ENCODE measurements around the gene DNMT3A.

Gene DNMT3A

GRCh38 chr2:25245141-25245540 is 96.6 kb downstream of the DNMT3A start:
- no peak for DNase-seq (ENCODE audit: low read depth in 1 of 2, low spot score in 1 of 2)

- DNase-seq (ENCODE audit: low read depth in 1 of 2, low spot score in 1 of 2): no peak
Observed at GRCh38 chr2:25243995-25244394, 97.7 kb downstream of the DNMT3A start.

GRCh38 chr2:25241452-25241851 is 100.3 kb downstream of the DNMT3A start:
- no peak for DNase-seq (ENCODE audit: low read depth in 1 of 2, low spot score in 1 of 2)

- no peak for DNase-seq (ENCODE audit: low read depth in 1 of 2, low spot score in 1 of 2)
Observed at GRCh38 chr2:25240636-25241035, 101.1 kb downstream of the DNMT3A start.

GRCh38 chr2:25238920-25239319 is 102.8 kb downstream of the DNMT3A start:
- no peak for DNase-seq (ENCODE audit: low read depth in 1 of 2, low spot score in 1 of 2)

GRCh38 chr2:25237764-25238163 is 104.0 kb downstream of the DNMT3A start:
- DNase-seq (ENCODE audit: low read depth in 1 of 2, low spot score in 1 of 2): no peak

GRCh38 chr2:25236736-25237135 is 105.0 kb downstream of the DNMT3A start:
- DNase-seq (ENCODE audit: low read depth in 1 of 2, low spot score in 1 of 2): no peak

GRCh38 chr2:25234738-25235137 is 107.0 kb downstream of the DNMT3A start:
- DNase-seq (ENCODE audit: low read depth in 1 of 2, low spot score in 1 of 2): no peak

- DNase-seq (ENCODE audit: low read depth in 1 of 2, low spot score in 1 of 2): no peak
Observed at GRCh38 chr2:25233916-25234605, 107.7 kb downstream of the DNMT3A start.

GRCh38 chr2:25232248-25232825 is 109.4 kb downstream of the DNMT3A start:
- no peak for DNase-seq (ENCODE audit: low read depth in 1 of 2, low spot score in 1 of 2)

- DNase-seq (ENCODE audit: low read depth in 1 of 2, low spot score in 1 of 2): no peak
Observed at GRCh38 chr2:25230948-25231311, 110.8 kb downstream of the DNMT3A start.

- DNase-seq (ENCODE audit: low read depth in 1 of 2, low spot score in 1 of 2): no peak
Observed at GRCh38 chr2:25230198-25230947, 111.4 kb downstream of the DNMT3A start.

GRCh38 chr2:25229279-25230197 is 112.2 kb downstream of the DNMT3A start:
- no peak for DNase-seq (ENCODE audit: low read depth in 1 of 2, low spot score in 1 of 2)

- DNase-seq (ENCODE audit: low read depth in 1 of 2, low spot score in 1 of 2): no peak
Observed at GRCh38 chr2:25228848-25229278, 112.9 kb downstream of the DNMT3A start.

- DNase-seq (ENCODE audit: low read depth in 1 of 2, low spot score in 1 of 2): no peak
Observed at GRCh38 chr2:25227576-25227975, 114.1 kb downstream of the DNMT3A start.

- no peak for DNase-seq (ENCODE audit: low read depth in 1 of 2, low spot score in 1 of 2)
Observed at GRCh38 chr2:25226827-25227226, 114.9 kb downstream of the DNMT3A start.

- DNase-seq (ENCODE audit: low read depth in 1 of 2, low spot score in 1 of 2): no peak
Observed at GRCh38 chr2:25222477-25223121, 119.1 kb downstream of the DNMT3A start.

- DNase-seq (ENCODE audit: low read depth in 1 of 2, low spot score in 1 of 2): no peak
Observed at GRCh38 chr2:25221579-25221978, 120.1 kb downstream of the DNMT3A start.

- DNase-seq (ENCODE audit: low read depth in 1 of 2, low spot score in 1 of 2): no peak
Observed at GRCh38 chr2:25220313-25220712, 121.4 kb downstream of the DNMT3A start.

- no peak for DNase-seq (ENCODE audit: low read depth in 1 of 2, low spot score in 1 of 2)
Observed at GRCh38 chr2:25219621-25220020, 122.1 kb downstream of the DNMT3A start.

GRCh38 chr2:25218100-25218499 is 123.6 kb downstream of the DNMT3A start:
- DNase-seq (ENCODE audit: low read depth in 1 of 2, low spot score in 1 of 2): no peak

All from stimulated activated CD4-positive, alpha-beta T cell treated with anti-CD3 and anti-CD28 coated beads, Interleukin-15, amount 100 ng/mL, for 1 hour (primary cell).